Activated CD4-positive, alpha-beta T cell treated with anti-CD3 and anti-CD28 coated beads for 4 hours (primary cell): Measurements from ENCODE around the gene PNMA6F.
"Not testable (repeated sequence)": the region's sequence is repeated elsewhere in the genome, so short reads cannot be mapped to it uniquely, and the experiment has no call there.

Source experiments
- DNase-seq, 2 donors: peaks; one replicate each; pipeline ENCODE4 v3.0.0-alpha.2; 2020

The PNMA6F gene

DNA sequence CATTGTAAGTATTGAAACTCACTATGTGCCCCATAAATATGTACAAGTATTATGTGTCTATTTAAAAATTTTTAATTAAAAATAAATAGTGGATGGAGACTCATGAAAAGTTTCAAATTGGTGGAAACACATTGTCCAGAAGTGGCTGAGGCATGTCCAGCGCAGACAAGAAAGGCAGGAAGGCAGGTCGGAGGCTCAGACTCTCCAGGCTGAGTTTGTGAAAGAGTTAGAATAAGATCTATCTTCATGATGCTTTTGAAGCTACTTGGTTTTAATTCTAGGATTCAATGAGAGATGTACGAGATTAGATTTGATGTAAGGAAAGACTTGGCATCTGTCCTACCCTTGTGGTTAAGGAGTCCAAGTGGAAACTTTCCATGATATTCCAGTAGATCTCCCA, 19.8 kb downstream of the PNMA6F start:
- DNase-seq, result no peak

- DNase-seq, result no peak
Measured at GRCh38 chrX:153299855-153300254, 21.7 kb downstream of the PNMA6F start.

DNA sequence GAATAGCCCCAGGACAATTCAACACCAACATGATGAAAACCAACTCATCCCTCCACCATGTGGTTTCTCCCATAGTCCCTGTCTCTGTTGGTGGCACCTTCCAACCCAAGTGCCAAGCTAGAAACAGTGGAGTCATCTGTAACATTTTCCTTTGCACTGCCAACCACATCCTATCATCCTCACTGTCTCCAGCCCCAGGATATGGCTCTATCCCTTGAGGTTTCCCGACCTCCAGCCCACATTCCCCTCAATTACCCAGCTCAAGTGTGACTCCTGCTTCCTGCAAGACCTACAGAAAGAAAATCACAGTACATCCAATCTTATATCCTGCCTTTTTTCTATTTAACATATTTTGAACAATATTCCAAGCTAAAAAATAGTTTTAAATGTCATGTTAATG, 24.2 kb downstream of the PNMA6F start:
- DNase-seq, result no peak

DNA sequence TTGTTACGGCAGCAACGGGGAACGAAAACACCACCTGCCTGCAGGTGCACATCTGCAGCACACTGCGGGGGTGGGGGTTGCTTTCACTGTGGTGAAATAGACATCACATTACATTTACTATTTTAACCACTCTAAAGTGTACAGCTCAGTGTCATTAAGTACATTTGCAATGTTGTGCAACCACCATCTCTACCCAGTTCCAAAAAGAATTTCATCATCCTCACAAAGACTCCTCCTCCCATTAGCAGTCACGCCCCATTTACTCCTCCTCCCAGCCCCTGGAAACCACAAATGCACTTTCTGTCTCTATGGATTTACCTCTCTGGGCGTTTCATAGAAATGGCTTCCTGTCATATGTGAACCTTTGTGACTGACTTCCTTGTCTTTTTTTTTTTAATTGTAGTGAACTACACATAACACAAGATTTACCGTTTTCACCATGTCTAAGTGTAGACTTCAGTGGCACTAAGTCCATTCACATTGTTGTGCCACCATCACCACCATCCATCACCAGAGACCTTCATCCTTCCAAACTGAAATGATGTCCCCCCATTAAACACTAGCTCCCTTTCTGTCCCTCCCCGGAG, 28.0 kb downstream of the PNMA6F start:
- not testable (repeated sequence) for DNase-seq

DNA sequence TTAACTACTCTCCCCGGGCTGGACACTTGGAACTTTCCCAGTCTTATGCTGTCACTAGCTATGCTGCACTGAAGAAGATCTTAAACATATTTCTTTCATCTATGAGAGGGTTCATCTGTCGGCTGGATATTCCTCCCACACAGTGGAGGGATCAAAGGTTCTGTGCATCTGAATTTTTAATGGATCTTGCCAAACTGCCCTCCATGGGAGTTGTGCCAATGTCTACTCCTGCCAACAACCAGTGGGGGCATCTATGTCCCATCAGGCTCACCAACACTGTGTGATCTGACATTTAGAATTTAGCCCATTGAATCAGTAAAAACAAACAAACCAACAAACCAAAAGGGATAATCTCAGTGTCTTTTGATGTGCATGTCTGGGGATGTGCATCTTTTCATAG, 32.8 kb downstream of the PNMA6F start:
- not testable (repeated sequence) for DNase-seq

DNA sequence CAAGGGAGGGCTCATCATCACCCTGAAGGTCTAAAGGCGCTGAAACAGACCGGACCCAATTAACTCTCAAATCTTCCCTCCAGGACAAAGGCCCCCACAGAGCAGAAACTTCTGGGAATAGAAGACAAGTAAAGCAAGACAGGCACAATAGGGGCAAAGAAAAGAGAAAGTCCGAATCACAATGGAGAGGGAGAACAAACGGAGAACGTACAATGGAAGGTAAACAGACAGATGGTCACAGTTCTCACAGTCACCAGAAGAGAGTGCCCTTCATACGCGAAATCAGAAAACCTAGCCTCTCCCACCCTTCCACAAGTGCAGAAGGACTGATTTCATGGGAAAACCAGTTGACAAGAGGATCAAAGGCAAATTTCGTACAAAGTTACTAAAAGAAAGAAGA, 35.9 kb downstream of the PNMA6F start:
- not testable (repeated sequence) for DNase-seq

- DNase-seq, result not testable (repeated sequence)
Measured at GRCh38 chrX:153283982-153284381, 37.6 kb downstream of the PNMA6F start.

DNA sequence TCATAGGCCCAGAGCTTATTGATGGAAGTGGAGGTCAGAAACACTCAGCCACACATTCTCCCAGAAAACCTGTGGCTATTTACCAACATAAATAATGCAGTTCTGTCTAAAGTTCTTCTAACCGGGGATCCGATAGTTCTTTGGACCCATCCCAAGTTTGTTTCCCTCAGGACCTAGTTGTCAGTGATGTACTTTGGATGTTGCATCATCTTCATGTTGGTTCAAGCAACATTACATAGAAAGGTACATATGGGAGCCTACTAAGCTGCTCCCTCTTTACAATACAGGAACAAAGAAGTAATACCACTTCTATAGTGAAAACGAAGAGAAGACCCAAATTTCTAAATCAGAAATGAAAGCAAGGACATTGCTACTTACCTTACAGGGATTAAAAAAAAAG, 39.8 kb downstream of the PNMA6F start:
- not testable (repeated sequence) for DNase-seq

DNA sequence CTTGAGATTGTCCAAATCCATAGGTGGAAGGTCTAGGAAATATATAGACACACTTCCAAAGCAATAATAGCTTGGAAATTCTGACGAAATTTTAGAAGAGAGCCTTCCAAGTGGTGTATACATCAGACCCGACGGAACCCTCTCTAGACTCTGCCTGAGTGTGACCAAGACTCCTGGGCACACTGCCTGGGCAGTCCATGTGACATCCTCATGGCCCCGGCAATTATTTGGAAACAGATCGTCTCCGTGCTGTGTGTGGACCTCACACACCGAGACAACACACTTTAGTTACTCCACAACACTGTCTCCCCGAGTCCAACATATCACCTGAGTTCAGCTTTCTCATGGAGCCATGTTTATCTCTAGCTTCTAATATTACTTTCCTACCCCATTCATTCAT, 42.3 kb downstream of the PNMA6F start:
- not testable (repeated sequence) for DNase-seq

DNA sequence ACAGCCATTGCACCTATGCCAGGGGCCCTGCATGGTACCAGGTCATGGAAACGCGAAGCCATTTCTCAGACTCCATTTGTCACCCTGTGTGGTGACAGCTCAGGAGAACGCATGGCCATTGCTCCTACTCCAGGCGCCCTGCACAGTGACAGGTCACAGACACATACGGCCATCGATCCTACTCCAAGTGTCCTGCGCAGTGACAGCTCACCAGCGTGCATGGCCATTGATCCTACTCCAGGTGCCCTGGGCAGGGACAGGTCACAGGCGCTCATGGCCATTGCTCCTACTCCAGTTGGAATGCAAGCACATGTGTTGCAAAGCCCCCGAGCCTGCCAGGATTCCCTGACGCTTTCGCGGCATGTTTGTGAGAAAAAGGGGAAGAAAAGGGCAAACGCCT, 45.5 kb downstream of the PNMA6F start:
- DNase-seq, result not testable (repeated sequence)

- not testable (repeated sequence) for DNase-seq
Measured at GRCh38 chrX:153275418-153275817, 46.1 kb downstream of the PNMA6F start.

DNA sequence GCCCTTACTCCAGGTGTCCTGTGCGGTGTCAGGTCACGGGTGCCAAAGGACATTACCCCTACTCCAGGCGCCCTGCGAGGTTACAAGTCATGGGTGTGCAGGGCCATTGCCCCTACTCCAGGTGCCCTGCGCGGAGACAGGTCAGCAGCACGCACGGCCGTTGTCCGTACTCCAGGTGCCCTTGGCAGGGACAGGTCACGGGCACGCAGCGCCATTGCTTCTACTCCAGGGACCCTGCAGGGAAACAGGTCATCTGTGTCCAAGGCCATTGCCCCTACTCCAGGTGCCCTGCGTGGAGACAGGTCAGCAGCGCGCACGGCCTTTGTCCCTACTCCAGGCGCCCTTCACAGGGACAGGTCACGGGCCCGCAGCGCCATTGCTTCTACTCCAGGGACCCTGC, 49.0 kb downstream of the PNMA6F start:
- DNase-seq, result not testable (repeated sequence)

GRCh38 chrX:153272070-153272469, 49.5 kb downstream of the PNMA6F start:
- DNase-seq, result not testable (repeated sequence)
